Liver (tissue), 9 donors: ENCODE results near the gene RFTN2. TPM values are rescaled to one million over a fixed set of nuclear protein-coding genes. Genes with fewer than 3 reads are reported as not detected.
A peak's percentile ranks its signal among the peaks of the same experiment; 100 is the strongest.

Experiments used
- DNase-seq: peaks from one replicate; pipeline ENCODE4 v3.0.0-alpha.2; 2017; ENCODE audit warnings: low spot score
- H3K27ac ChIP-seq, 2 donors: one replicate each; pipeline ENCODE4 v1.7.0; 2013; ENCODE audit warnings: inconsistent platforms in 2 of 2, low read length in 2 of 2, control low read depth in 1 of 2, low read depth in 1 of 2, mild to moderate bottlenecking in 1 of 2
- H3K27me3 ChIP-seq, 4 donors: one replicate each; pipeline versions ENCODE4 v1.6.1 to v1.7.0; 2013; ENCODE audit warnings: low read length in 3 of 4, inconsistent platforms in 1 of 4, mild to moderate bottlenecking in 1 of 4, moderate library complexity in 1 of 4; ENCODE audit not compliant: control insufficient read depth in 4 of 4, insufficient read depth in 4 of 4
- H3K36me3 ChIP-seq, 4 donors: one replicate each; pipeline versions ENCODE4 v1.6.1 to v1.7.0; 2013; ENCODE audit warnings: low read length in 3 of 4, mild to moderate bottlenecking in 3 of 4, low read depth in 1 of 4, moderate library complexity in 1 of 4; ENCODE audit not compliant: control insufficient read depth in 4 of 4, insufficient read depth in 3 of 4
- H3K4me1 ChIP-seq, 4 donors: one replicate each; pipeline versions ENCODE4 v1.6.1 to v1.7.0; 2013; ENCODE audit warnings: low read length in 3 of 4, mild to moderate bottlenecking in 3 of 4, moderate library complexity in 1 of 4; ENCODE audit not compliant: control insufficient read depth in 4 of 4, insufficient read depth in 4 of 4
- H3K4me3 ChIP-seq, 3 donors: one replicate each; pipeline versions ENCODE4 v1.6.1 to v1.7.0; 2013; ENCODE audit warnings: low read length in 3 of 3, control low read depth in 1 of 3, low read depth in 1 of 3, mild to moderate bottlenecking in 1 of 3
- H3K9ac ChIP-seq, 2 donors: one replicate each; pipeline ENCODE4 v1.7.0; 2013; ENCODE audit warnings: low read length in 2 of 2, mild to moderate bottlenecking in 2 of 2, moderate library complexity in 2 of 2, control low read depth in 1 of 2, low read depth in 1 of 2
- H3K9me3 ChIP-seq, 4 donors: one replicate each; pipeline versions ENCODE4 v1.6.1 to v1.7.0; 2013; ENCODE audit warnings: low read length in 3 of 4; ENCODE audit not compliant: control insufficient read depth in 4 of 4
- EGR1 ChIP-seq, 2 donors: IDR thresholded peaks; 2 replicates each; pipeline ENCODE4 v1.6.1; 2016 to 2018; ENCODE audit warnings: antibody characterized with exemption in 2 of 2, low read depth in 2 of 2
- FOXA1 ChIP-seq: IDR thresholded peaks from 2 replicates; pipeline ENCODE4 v1.6.1; 2016; ENCODE audit warnings: antibody characterized with exemption
- FOXA2 ChIP-seq: IDR thresholded peaks from 2 replicates; pipeline ENCODE4 v1.6.1; 2016; ENCODE audit warnings: antibody characterized with exemption
- HNF4G ChIP-seq: IDR thresholded peaks from 2 replicates; pipeline ENCODE4 v1.6.1; 2016; ENCODE audit warnings: antibody characterized with exemption
- JUND ChIP-seq, 2 donors: IDR thresholded peaks; 2 replicates each; pipeline ENCODE4 v1.6.1; 2016; ENCODE audit warnings: antibody characterized with exemption in 2 of 2
- NR2F2 ChIP-seq: IDR thresholded peaks from 2 replicates; pipeline ENCODE4 v1.6.1; 2016; ENCODE audit warnings: antibody characterized with exemption
- RAD21 ChIP-seq, 2 donors: IDR thresholded peaks; 2 replicates each; pipeline ENCODE4 v1.6.1; 2016; ENCODE audit warnings: antibody characterized with exemption in 2 of 2, mild to moderate bottlenecking in 2 of 2
- SP1 ChIP-seq: IDR thresholded peaks from 2 replicates; pipeline ENCODE4 v1.6.1; 2018; ENCODE audit warnings: antibody characterized with exemption, mild to moderate bottlenecking
- TAF1 ChIP-seq: conservative IDR thresholded peaks from 2 replicates; pipeline ENCODE4 v1.6.1; 2016; ENCODE audit warnings: antibody characterized with exemption, mild to moderate bottlenecking
- WGBS: extraction: QIAGEN DNeasy Blood & Tissue Kit; methylation state at CpG from one replicate; pipeline ENCODE4 v1.1.7; 2013; 5-methylcytosine and 5-hydroxymethylcytosine counted together
- polyA plus RNA-seq, 2 donors: library from polyadenylated mRNA; stranded (reverse) in 1 of 2; unstranded in 1 of 2; fragments of 200-250 nt in 1 of 2; fragments of >200 nt in 1 of 2; fragmentation: Nextera tagmentation in 1 of 2; extraction: Ambion mirVana in 1 of 2; gene quantifications; one replicate each; pipeline versions ENCODE4 v1.2.1 to v1.2.3, GENCODE V29; 2013 to 2015
- total RNA-seq, 2 donors: library from RNA; depleted of rRNA; stranded (reverse); fragments of >200 nt; gene quantifications; one replicate each; pipeline ENCODE4 v1.2.3, GENCODE V29; 2014
- TF ChIP-seq, protein P1 (sequence below): IDR thresholded peaks from 2 replicates; pipeline ENCODE4 v1.6.1; 2016; ENCODE audit warnings: antibody characterized with exemption
- TF ChIP-seq, protein P2 (sequence below): fragments of 150-350 bp; IDR thresholded peaks from 2 replicates; pipeline ENCODE4 v1.5.1; 2017; ENCODE audit warnings: improper control_type of control experiment, low read depth, low read length; ENCODE audit not compliant: missing input control
- TF ChIP-seq, protein P3 (sequence below): IDR thresholded peaks from 2 replicates; pipeline ENCODE4 v1.6.1; 2016; ENCODE audit warnings: antibody characterized with exemption
- TF ChIP-seq, protein P4 (sequence below): IDR thresholded peaks from 2 replicates; pipeline ENCODE4 v1.6.1; 2016; ENCODE audit warnings: antibody characterized with exemption
- TF ChIP-seq, protein P5 (sequence below): IDR thresholded peaks from 2 replicates; pipeline ENCODE4 v1.6.1; 2016; ENCODE audit warnings: antibody characterized with exemption, mild to moderate bottlenecking
- donor health status: healthy.
- donor health status: healthy.
- donor health status: healthy.
- donor health status: healthy.
- donor health status: healthy.

Gene RFTN2
- total and polyA plus RNA-seq, 4 donors, result 0.40 to 4.2 (median 1.2) TPM

DNA sequence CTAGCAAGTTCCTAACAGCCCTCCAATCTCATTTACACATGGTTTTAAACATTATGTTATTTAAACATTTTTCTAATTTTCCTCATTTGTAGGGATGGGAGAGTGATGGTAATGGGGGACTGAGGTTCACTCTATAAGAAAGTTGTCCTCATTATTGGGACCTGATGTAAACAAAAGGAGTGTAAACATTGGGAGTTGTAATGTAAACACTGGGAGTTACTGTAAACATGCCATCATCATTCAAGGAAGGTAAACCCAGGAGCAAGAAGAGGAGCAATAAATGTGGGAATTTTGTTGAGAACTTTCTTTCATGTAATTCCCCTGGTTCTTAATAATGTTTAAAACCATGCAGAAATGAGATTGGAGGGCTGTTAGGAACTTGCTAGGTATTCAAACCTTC, 17.8 kb downstream of the RFTN2 start:
- Histone ChIP-seq H3K27me3 (no peaks in the 10 kb centered on the region), H3K9me3 (no peaks in the 10 kb centered on the region), H3K9ac (no peak overlapping the region), H3K36me3 (no peaks in the 10 kb centered on the region), H3K4me3 (no peak overlapping the region), H3K27ac (no peak overlapping the region), H3K4me1 (peaks cover 0 to 2% (median 0%) of the 10 kb centered on the region in 4 donors)
- TF ChIP-seq HNF4G, result no peak
- TF ChIP-seq, protein P1, sequence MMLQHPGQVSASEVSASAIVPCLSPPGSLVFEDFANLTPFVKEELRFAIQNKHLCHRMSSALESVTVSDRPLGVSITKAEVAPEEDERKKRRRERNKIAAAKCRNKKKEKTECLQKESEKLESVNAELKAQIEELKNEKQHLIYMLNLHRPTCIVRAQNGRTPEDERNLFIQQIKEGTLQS, result no peak
- TF ChIP-seq, protein P2, sequence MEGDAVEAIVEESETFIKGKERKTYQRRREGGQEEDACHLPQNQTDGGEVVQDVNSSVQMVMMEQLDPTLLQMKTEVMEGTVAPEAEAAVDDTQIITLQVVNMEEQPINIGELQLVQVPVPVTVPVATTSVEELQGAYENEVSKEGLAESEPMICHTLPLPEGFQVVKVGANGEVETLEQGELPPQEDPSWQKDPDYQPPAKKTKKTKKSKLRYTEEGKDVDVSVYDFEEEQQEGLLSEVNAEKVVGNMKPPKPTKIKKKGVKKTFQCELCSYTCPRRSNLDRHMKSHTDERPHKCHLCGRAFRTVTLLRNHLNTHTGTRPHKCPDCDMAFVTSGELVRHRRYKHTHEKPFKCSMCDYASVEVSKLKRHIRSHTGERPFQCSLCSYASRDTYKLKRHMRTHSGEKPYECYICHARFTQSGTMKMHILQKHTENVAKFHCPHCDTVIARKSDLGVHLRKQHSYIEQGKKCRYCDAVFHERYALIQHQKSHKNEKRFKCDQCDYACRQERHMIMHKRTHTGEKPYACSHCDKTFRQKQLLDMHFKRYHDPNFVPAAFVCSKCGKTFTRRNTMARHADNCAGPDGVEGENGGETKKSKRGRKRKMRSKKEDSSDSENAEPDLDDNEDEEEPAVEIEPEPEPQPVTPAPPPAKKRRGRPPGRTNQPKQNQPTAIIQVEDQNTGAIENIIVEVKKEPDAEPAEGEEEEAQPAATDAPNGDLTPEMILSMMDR, result no peak
- TF ChIP-seq, protein P3, sequence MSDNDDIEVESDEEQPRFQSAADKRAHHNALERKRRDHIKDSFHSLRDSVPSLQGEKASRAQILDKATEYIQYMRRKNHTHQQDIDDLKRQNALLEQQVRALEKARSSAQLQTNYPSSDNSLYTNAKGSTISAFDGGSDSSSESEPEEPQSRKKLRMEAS, result no peak
- TF ChIP-seq FOXA2, result peak; percentile 47
- TF ChIP-seq FOXA1, result peak; percentile 45
- no peak for TF ChIP-seq NR2F2
- no peak for TF ChIP-seq SP1
- DNase-seq, result no peak

DNA sequence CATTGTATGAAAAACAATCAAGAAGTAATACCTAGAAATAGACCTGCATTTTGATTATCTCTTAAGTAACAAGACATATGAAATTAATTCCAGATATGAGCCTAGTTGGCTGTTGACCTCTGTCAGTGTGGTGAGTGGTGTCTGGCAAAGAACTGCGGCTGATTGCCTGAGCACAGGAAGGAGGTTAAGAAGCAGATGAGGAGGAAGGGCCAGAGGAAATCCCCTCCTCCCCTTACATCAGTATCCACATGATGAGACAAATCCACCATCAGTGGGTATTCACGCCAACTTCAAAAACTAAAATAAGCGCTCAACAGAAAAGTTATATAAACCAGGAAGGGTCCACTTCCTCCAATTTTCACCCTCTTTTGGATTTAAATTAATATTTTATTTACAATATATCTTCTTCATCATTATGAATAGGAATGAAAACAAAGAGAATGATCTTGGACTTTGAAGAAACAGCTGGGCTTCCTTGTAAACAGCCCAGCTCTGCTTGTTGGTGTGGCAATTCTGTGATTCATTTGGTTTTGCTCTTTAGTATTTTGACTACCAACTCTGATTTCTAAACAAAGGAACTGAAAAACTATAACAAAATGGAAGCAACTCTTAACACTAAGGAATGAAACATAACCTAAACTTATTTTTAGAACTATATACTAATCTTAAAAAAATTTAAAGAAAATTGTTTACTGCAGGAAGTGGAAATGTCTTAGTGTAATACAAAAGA, 27.3 kb downstream of the RFTN2 start:
- H3K9me3 ChIP-seq, result no peaks in the 10 kb centered on the region
- H3K27ac ChIP-seq, result no peak overlapping the region
- 93% methylated on average over 3 of the region's 3 CpGs for WGBS
- no peak overlapping the region for H3K9ac ChIP-seq
- no peak for DNase-seq
- H3K4me3 ChIP-seq, result no peak overlapping the region
- no peak for TF ChIP-seq NR2F2
- TF ChIP-seq EGR1 (IDR thresholded peaks at IDR 0.05; ENCODE audit: low read depth in 2 of 2), result no peak
- TF ChIP-seq, protein P4, sequence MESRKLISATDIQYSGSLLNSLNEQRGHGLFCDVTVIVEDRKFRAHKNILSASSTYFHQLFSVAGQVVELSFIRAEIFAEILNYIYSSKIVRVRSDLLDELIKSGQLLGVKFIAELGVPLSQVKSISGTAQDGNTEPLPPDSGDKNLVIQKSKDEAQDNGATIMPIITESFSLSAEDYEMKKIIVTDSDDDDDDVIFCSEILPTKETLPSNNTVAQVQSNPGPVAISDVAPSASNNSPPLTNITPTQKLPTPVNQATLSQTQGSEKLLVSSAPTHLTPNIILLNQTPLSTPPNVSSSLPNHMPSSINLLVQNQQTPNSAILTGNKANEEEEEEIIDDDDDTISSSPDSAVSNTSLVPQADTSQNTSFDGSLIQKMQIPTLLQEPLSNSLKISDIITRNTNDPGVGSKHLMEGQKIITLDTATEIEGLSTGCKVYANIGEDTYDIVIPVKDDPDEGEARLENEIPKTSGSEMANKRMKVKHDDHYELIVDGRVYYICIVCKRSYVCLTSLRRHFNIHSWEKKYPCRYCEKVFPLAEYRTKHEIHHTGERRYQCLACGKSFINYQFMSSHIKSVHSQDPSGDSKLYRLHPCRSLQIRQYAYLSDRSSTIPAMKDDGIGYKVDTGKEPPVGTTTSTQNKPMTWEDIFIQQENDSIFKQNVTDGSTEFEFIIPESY, result no peak
- TF ChIP-seq JUND (IDR thresholded peaks at IDR 0.05), result no peak
- no peak for TF ChIP-seq FOXA1
- TF ChIP-seq, protein P3, result no peak
- TF ChIP-seq, protein P5, sequence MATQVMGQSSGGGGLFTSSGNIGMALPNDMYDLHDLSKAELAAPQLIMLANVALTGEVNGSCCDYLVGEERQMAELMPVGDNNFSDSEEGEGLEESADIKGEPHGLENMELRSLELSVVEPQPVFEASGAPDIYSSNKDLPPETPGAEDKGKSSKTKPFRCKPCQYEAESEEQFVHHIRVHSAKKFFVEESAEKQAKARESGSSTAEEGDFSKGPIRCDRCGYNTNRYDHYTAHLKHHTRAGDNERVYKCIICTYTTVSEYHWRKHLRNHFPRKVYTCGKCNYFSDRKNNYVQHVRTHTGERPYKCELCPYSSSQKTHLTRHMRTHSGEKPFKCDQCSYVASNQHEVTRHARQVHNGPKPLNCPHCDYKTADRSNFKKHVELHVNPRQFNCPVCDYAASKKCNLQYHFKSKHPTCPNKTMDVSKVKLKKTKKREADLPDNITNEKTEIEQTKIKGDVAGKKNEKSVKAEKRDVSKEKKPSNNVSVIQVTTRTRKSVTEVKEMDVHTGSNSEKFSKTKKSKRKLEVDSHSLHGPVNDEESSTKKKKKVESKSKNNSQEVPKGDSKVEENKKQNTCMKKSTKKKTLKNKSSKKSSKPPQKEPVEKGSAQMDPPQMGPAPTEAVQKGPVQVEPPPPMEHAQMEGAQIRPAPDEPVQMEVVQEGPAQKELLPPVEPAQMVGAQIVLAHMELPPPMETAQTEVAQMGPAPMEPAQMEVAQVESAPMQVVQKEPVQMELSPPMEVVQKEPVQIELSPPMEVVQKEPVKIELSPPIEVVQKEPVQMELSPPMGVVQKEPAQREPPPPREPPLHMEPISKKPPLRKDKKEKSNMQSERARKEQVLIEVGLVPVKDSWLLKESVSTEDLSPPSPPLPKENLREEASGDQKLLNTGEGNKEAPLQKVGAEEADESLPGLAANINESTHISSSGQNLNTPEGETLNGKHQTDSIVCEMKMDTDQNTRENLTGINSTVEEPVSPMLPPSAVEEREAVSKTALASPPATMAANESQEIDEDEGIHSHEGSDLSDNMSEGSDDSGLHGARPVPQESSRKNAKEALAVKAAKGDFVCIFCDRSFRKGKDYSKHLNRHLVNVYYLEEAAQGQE, result no peak
- TF ChIP-seq TAF1, result no peak
- TF ChIP-seq RAD21 (IDR thresholded peaks at IDR 0.05), result no peak
- no peak for TF ChIP-seq SP1
- TF ChIP-seq, protein P1, result no peak
- no peaks in the 10 kb centered on the region for H3K27me3 ChIP-seq
- peaks cover 0 to 4% (median 0%) of the 10 kb centered on the region in 4 donors for H3K4me1 ChIP-seq
- H3K36me3 ChIP-seq, result no peaks in the 10 kb centered on the region
